Astrocyte (in vitro differentiated cells and primary cell): ENCODE results near the gene ZG16. TPM values are rescaled to one million over a fixed set of nuclear protein-coding genes. Genes with fewer than 3 reads are reported as not detected.
"Not testable (repeated sequence)": the region's sequence is repeated elsewhere in the genome, so short reads cannot be mapped to it uniquely, and the experiment has no call there.

ENCODE experiments used
- DNase-seq: peaks from one replicate; pipeline ENCODE4 v3.0.0-alpha.2; 2010; ENCODE audit warnings: low read depth
- FAIRE-seq: peaks from 2 replicates; lab custom pipeline; 2011; peaks lifted over from hg19 to GRCh38; lab: Jason Lieb, UNC
- H2AFZ ChIP-seq: 2 replicates; pipeline ENCODE4 v1.6.0; 2012; ENCODE audit warnings: low read depth, low read length, inconsistent platforms
- H3K27ac ChIP-seq: 2 replicates; pipeline ENCODE4 v1.5.1; 2011; ENCODE audit warnings: low read depth, low read length, inconsistent platforms
- H3K27me3 ChIP-seq: 2 replicates; pipeline ENCODE4 v1.6.0; 2011; ENCODE audit warnings: low read length, inconsistent platforms; ENCODE audit not compliant: insufficient read depth
- H3K36me3 ChIP-seq: 2 replicates; pipeline ENCODE4 v1.5.1; 2011; ENCODE audit warnings: low read length, inconsistent platforms; ENCODE audit not compliant: insufficient read depth
- H3K4me1 ChIP-seq: 2 replicates; pipeline ENCODE4 v1.5.1; 2011; ENCODE audit warnings: low read length, inconsistent platforms; ENCODE audit not compliant: insufficient read depth
- H3K4me2 ChIP-seq: 2 replicates; pipeline ENCODE4 v1.6.0; 2012; ENCODE audit warnings: low read length, inconsistent platforms
- H3K4me3 ChIP-seq: 2 replicates; pipeline ENCODE4 v1.5.1; 2011; ENCODE audit warnings: low read depth, mild to moderate bottlenecking, low read length, inconsistent platforms; ENCODE audit not compliant: insufficient read depth
- H3K79me2 ChIP-seq: 2 replicates; pipeline ENCODE4 v1.6.0; 2012; ENCODE audit warnings: mild to moderate bottlenecking, low read length, inconsistent platforms; ENCODE audit not compliant: insufficient read depth
- H3K9ac ChIP-seq: 2 replicates; pipeline ENCODE4 v1.6.0; 2012; ENCODE audit warnings: mild to moderate bottlenecking, low read length, inconsistent platforms
- H3K9me3 ChIP-seq: 2 replicates; pipeline ENCODE4 v1.5.1; 2012; ENCODE audit warnings: low read depth, mild to moderate bottlenecking, low read length, inconsistent platforms; ENCODE audit not compliant: insufficient read depth
- H4K20me1 ChIP-seq: 2 replicates; pipeline ENCODE4 v1.6.0; 2012; ENCODE audit warnings: low read length, inconsistent platforms; ENCODE audit not compliant: insufficient read depth
- H3K27ac Mint-ChIP-seq: one replicate; pipeline ENCODE4 v1.8.0; 2021; ENCODE audit warnings: mild to moderate bottlenecking, mixed read lengths; ENCODE audit not compliant: unreplicated experiment
- H3K27me3 Mint-ChIP-seq: one replicate; pipeline ENCODE4 v1.8.0; 2021; ENCODE audit warnings: low read depth, mixed read lengths; ENCODE audit not compliant: unreplicated experiment
- H3K36me3 Mint-ChIP-seq: one replicate; pipeline ENCODE4 v1.8.0; 2021; ENCODE audit warnings: low read depth, mixed read lengths; ENCODE audit not compliant: unreplicated experiment
- H3K4me1 Mint-ChIP-seq: one replicate; pipeline ENCODE4 v1.8.0; 2021; ENCODE audit warnings: low read depth, mixed read lengths; ENCODE audit not compliant: unreplicated experiment
- H3K4me3 Mint-ChIP-seq: one replicate; pipeline ENCODE4 v1.8.0; 2021; ENCODE audit warnings: mild to moderate bottlenecking, moderate library complexity, mixed read lengths; ENCODE audit not compliant: unreplicated experiment
- H3K9me3 Mint-ChIP-seq: one replicate; pipeline ENCODE4 v1.8.0; 2021; ENCODE audit warnings: mild to moderate bottlenecking, mixed read lengths; ENCODE audit not compliant: unreplicated experiment
- CTCF ChIP-seq: IDR thresholded peaks from 2 replicates; pipeline ENCODE4 v1.5.1; 2011; ENCODE audit warnings: low read depth, mild to moderate bottlenecking, inconsistent platforms, low read length, moderate library complexity; ENCODE audit not compliant: insufficient read depth
- EZH2 ChIP-seq: IDR thresholded peaks from 2 replicates; pipeline ENCODE4 v1.6.1; 2012; ENCODE audit warnings: mild to moderate bottlenecking, low read length, inconsistent platforms; ENCODE audit not compliant: insufficient read depth
- total RNA-seq: library from RNA; stranded (reverse); gene quantifications from 2 replicates; pipeline ENCODE4 v1.2.1, GENCODE V29; 2021

ZG16 gene
- total RNA-seq, 1 donor from 2014 or later: not detected

- Histone ChIP-seq H3K36me3 (no peaks in the 10 kb centered on the region), H4K20me1 (no peaks in the 10 kb centered on the region), H3K79me2 (no peaks in the 10 kb centered on the region), H3K27me3 (peaks cover 3% of the 10 kb centered on the region), H3K27ac (no peak overlapping the region), H3K4me3 (no peak overlapping the region), H3K9ac (no peak overlapping the region), H3K9me3 (no peaks in the 10 kb centered on the region), H3K4me2 (no peak overlapping the region), H2AFZ (no peak overlapping the region), H3K4me1 (no peaks in the 10 kb centered on the region)
- Mint-ChIP-seq H3K27ac (no peak overlapping the region), H3K9me3 (no peaks in the 10 kb centered on the region), H3K27me3 (peaks cover 5% of the 10 kb centered on the region), H3K4me1 (no peaks in the 10 kb centered on the region), H3K36me3 (no peaks in the 10 kb centered on the region), H3K4me3 (no peak overlapping the region)
- TF ChIP-seq EZH2 (no peak), CTCF (no peak)
- FAIRE-seq (no peak), DNase-seq (no peak)
Measured at GRCh38 chr16:29747947-29748759, 29.9 kb upstream of the ZG16 start.

DNA sequence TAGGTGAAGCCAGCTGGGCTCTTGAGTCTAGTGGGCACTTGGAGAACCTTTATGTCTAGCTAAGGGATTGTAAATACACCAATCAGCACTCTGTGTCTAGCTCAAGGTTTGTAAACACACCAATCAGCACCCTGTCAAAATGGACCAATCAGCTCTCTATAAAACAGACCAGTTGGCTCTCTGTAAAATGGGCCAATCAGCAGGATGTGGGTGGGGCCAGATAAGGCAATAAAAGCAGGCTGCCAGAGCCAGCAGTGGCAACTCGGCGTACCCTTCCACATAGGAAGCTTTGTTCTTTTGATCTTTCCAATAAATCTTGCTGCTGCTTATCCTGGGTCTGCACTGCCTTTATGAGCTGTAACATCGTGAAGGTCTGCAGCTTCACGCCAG, 29.3 kb upstream of the ZG16 start:
- H3K4me1 Mint-ChIP-seq, H2AFZ ChIP-seq, H3K9ac ChIP-seq, H3K36me3 Mint-ChIP-seq, FAIRE-seq, H3K27me3 ChIP-seq, H3K27me3 Mint-ChIP-seq, H3K4me2 ChIP-seq, H3K79me2 ChIP-seq, H4K20me1 ChIP-seq, H3K4me1 ChIP-seq, DNase-seq, H3K9me3 ChIP-seq, H3K4me3 Mint-ChIP-seq, H3K27ac ChIP-seq, H3K36me3 ChIP-seq, H3K9me3 Mint-ChIP-seq, H3K4me3 ChIP-seq, H3K27ac Mint-ChIP-seq: not testable (repeated sequence)

GRCh38 chr16:29753516-29753915, 24.5 kb upstream of the ZG16 start:
- H3K27me3 Mint-ChIP-seq: peaks cover 3% of the 10 kb centered on the region

More at GRCh38 chr16:29753516-29753915, 24.5 kb upstream of the ZG16 start:
- H3K79me2 ChIP-seq: no peaks in the 10 kb centered on the region
- H3K27me3 ChIP-seq: no peaks in the 10 kb centered on the region
- no peaks in the 10 kb centered on the region for H3K4me1 ChIP-seq
- Mint-ChIP-seq H3K9me3 (no peaks in the 10 kb centered on the region), H3K36me3 (no peaks in the 10 kb centered on the region), H3K4me1 (peaks cover 4% of the 10 kb centered on the region), H3K27ac (no peak overlapping the region), H3K4me3 (no peak overlapping the region)
- no peak overlapping the region for H3K4me2 ChIP-seq
- no peak overlapping the region for H3K9ac ChIP-seq
- H3K36me3 ChIP-seq: no peaks in the 10 kb centered on the region
- no peak overlapping the region for H2AFZ ChIP-seq
- TF ChIP-seq CTCF (no peak), EZH2 (no peak)
- H3K27ac ChIP-seq: no peak overlapping the region
- FAIRE-seq (no peak), DNase-seq (no peak)
- no peaks in the 10 kb centered on the region for H4K20me1 ChIP-seq
- no peak overlapping the region for H3K4me3 ChIP-seq
- H3K9me3 ChIP-seq: no peaks in the 10 kb centered on the region
